WTC11 (cell line): ENCODE data around the gene TPX2. TPM values are rescaled to one million over a fixed set of nuclear protein-coding genes. Genes with fewer than 3 reads are reported as not detected.
A peak's percentile ranks its signal among the peaks of the same experiment; 100 is the strongest.

ENCODE experiments used
- ATAC-seq: fragments of 200-7000 bp; cut with Tn5 transposase; 2 replicates; pipeline ENCODE4 v1.10.0; 2021; ENCODE audit warnings: mild to moderate bottlenecking, moderate library complexity
- CTCF ChIA-PET: fragments of 300-600 bp; sonication (Branson Sonifier 250); formaldehyde crosslinking; loops from one replicate; lab custom pipeline; 2021; ENCODE audit warnings: antibody characterized with exemption; lab: Charles Lee
- POLR2A ChIA-PET: fragments of 350-600 bp; sonication (Branson Sonifier 250); formaldehyde crosslinking; loops from one replicate; lab custom pipeline; 2021; ENCODE audit warnings: antibody characterized with exemption; lab: Charles Lee
- DNase-seq: peaks from one replicate; pipeline ENCODE4 v3.0.0; 2021; ENCODE audit warnings: low spot score
- H3K27ac Mint-ChIP-seq: 2 replicates; pipeline ENCODE4 v1.8.0; 2021; ENCODE audit warnings: mixed read lengths
- H3K27me3 Mint-ChIP-seq: 2 replicates; pipeline ENCODE4 v1.8.0; 2021; ENCODE audit warnings: low read depth, mild to moderate bottlenecking, moderate library complexity, mixed read lengths
- H3K36me3 Mint-ChIP-seq: 2 replicates; pipeline ENCODE4 v1.8.0; 2021; ENCODE audit warnings: mixed read lengths
- H3K4me1 Mint-ChIP-seq: 2 replicates; pipeline ENCODE4 v1.8.0; 2022; ENCODE audit warnings: mixed read lengths
- H3K4me3 Mint-ChIP-seq: 2 replicates; pipeline ENCODE4 v1.8.0; 2021; ENCODE audit warnings: mild to moderate bottlenecking, moderate library complexity, mixed read lengths
- H3K9me3 Mint-ChIP-seq: 2 replicates; pipeline ENCODE4 v1.8.0; 2021; ENCODE audit warnings: mixed read lengths
- AR ChIP-seq: fragments of 250-450 bp; sonication (Bioruptor Pico); IDR thresholded peaks from 2 replicates; pipeline ENCODE4 v1.9.0; 2021; ENCODE audit warnings: mild to moderate bottlenecking
- FOXP4 ChIP-seq: sonication (generic); formaldehyde crosslinking; IDR thresholded peaks from 2 replicates; pipeline ENCODE4 v1.8.0; 2022; ENCODE audit warnings: mild to moderate bottlenecking, missing genetic modification reagents
- GTF2I ChIP-seq: fragments of 250-450 bp; sonication (Bioruptor Pico); conservative IDR thresholded peaks from 2 replicates; pipeline ENCODE4 v1.4.0; 2021; ENCODE audit warnings: mild to moderate bottlenecking
- JAZF1 ChIP-seq: fragments of 250-450 bp; sonication (Bioruptor Pico); IDR thresholded peaks from 2 replicates; pipeline ENCODE4 v1.9.0; 2021; ENCODE audit warnings: moderate library complexity, mild to moderate bottlenecking, inconsistent platforms
- NFATC4 ChIP-seq: fragments of 250-450 bp; sonication (Bioruptor Pico); IDR thresholded peaks from 2 replicates; pipeline ENCODE4 v1.9.0; 2021; ENCODE audit warnings: mild to moderate bottlenecking
- NFYB ChIP-seq: sonication (generic); formaldehyde crosslinking; conservative IDR thresholded peaks from 2 replicates; pipeline ENCODE4 v1.8.0; 2022; ENCODE audit warnings: low read depth, missing genetic modification reagents
- NR1H2 ChIP-seq: sonication (generic); formaldehyde crosslinking; IDR thresholded peaks from 2 replicates; pipeline ENCODE4 v1.9.0; 2021; ENCODE audit warnings: mild to moderate bottlenecking, moderate library complexity, missing genetic modification reagents
- NR3C1 ChIP-seq: sonication (generic); formaldehyde crosslinking; conservative IDR thresholded peaks from 2 replicates; pipeline ENCODE4 v1.8.1; 2023; ENCODE audit warnings: low read depth, mild to moderate bottlenecking, missing genetic modification reagents
- RELA ChIP-seq: sonication (generic); formaldehyde crosslinking; IDR thresholded peaks from 2 replicates; pipeline ENCODE4 v1.8.1; 2022; ENCODE audit warnings: missing genetic modification reagents, mild to moderate bottlenecking, borderline replicate concordance
- TEAD4 ChIP-seq: sonication (generic); formaldehyde crosslinking; IDR thresholded peaks from 2 replicates; pipeline ENCODE4 v1.8.0; 2022; ENCODE audit warnings: mild to moderate bottlenecking, missing genetic modification reagents
- USF2 ChIP-seq: sonication (generic); formaldehyde crosslinking; IDR thresholded peaks from 2 replicates; pipeline ENCODE4 v1.8.1; 2023; ENCODE audit warnings: mild to moderate bottlenecking, missing genetic modification reagents, moderate library complexity
- ZMAT4 ChIP-seq: fragments of 250-450 bp; sonication (Bioruptor Pico); IDR thresholded peaks from 2 replicates; pipeline ENCODE4 v1.9.0; 2021; ENCODE audit warnings: mild to moderate bottlenecking
- ZNF121 ChIP-seq: sonication (generic); formaldehyde crosslinking; IDR thresholded peaks from 2 replicates; pipeline ENCODE4 v1.8.0; 2023; ENCODE audit warnings: missing genetic modification reagents
- ZNF263 ChIP-seq: sonication (generic); formaldehyde crosslinking; IDR thresholded peaks from 2 replicates; pipeline ENCODE4 v1.8.1; 2022; ENCODE audit warnings: low read depth, mild to moderate bottlenecking, moderate library complexity, missing genetic modification reagents
- total RNA-seq: library from RNA; stranded (reverse); gene quantifications from 3 replicates; pipeline ENCODE4 v1.2.3, GENCODE V29; 2021
- TF ChIP-seq, protein P1 (sequence below): fragments of 200-600 bp; IDR thresholded peaks from 2 replicates; pipeline ENCODE4 v1.8.0; 2022; ENCODE audit warnings: antibody characterized with exemption
- TF ChIP-seq, protein P2 (sequence below): sonication (generic); formaldehyde crosslinking; IDR thresholded peaks from 2 replicates; pipeline ENCODE4 v1.8.0; 2023; ENCODE audit warnings: missing genetic modification reagents, mild to moderate bottlenecking, borderline replicate concordance

The TPX2 gene
- total RNA-seq, 1 experiment from 2014 or later: 123 TPM

GRCh38 chr20:31831771-31832306 lies 92.7 kb downstream of the TPX2 start (continued):
- no peak for TF ChIP-seq FOXP4 (CRISPR knock-in tag)
- TF ChIP-seq AR (CRISPR knock-in tag): no peak
- TF ChIP-seq ZNF263: no peak
- TF ChIP-seq NR1H2 (CRISPR knock-in tag): no peak
- no peak for TF ChIP-seq NFYB (CRISPR knock-in tag)

DNA sequence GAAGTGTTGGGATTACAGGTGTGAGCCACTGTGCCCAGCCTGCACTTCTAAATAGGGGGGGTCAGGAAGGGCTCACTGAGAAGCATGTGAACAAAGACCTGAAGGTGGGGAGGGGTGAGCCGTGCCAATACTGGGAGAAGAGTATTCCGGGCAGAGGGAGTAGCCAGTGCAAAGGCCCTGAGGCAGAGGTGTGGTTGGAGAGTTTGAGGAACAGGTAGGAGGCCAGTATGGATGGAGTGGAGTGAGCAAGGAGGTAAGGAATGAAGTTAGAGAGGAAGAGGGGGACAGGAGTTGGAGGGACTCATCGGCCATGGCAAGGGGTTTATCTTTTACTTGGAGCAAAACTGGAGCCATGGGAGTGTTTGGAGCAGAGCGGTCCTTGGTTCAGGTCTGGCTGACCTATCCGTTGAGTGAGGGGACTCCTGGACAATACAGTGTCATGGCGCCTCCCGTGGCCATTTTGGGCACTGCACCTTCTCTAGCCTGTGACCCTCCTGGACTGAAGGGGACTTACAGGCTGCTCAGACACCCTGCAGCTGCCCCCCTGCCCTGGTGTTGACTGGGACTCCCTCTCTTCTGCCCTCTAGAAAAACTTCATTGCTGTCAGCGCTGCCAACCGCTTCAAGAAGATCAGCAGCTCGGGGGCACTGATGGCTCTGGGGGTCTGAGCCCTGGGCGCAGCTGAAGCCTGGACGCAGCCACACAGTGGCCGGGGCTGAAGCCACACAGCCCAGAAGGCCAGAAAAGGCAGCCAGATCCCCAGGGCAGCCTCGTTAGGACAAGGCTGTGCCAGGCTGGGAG lies 94.2 kb downstream of the TPX2 start:
- DNase-seq: peak; percentile 98
- no peaks in the 10 kb centered on the region for H3K36me3 Mint-ChIP-seq
- TF ChIP-seq TEAD4 (CRISPR knock-in tag): no peak
- TF ChIP-seq, protein P1, sequence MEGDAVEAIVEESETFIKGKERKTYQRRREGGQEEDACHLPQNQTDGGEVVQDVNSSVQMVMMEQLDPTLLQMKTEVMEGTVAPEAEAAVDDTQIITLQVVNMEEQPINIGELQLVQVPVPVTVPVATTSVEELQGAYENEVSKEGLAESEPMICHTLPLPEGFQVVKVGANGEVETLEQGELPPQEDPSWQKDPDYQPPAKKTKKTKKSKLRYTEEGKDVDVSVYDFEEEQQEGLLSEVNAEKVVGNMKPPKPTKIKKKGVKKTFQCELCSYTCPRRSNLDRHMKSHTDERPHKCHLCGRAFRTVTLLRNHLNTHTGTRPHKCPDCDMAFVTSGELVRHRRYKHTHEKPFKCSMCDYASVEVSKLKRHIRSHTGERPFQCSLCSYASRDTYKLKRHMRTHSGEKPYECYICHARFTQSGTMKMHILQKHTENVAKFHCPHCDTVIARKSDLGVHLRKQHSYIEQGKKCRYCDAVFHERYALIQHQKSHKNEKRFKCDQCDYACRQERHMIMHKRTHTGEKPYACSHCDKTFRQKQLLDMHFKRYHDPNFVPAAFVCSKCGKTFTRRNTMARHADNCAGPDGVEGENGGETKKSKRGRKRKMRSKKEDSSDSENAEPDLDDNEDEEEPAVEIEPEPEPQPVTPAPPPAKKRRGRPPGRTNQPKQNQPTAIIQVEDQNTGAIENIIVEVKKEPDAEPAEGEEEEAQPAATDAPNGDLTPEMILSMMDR: peak; percentile 98
- 0 out of 2 replicates have a peak, but pooled peaks have one; percentile 22 for TF ChIP-seq ZMAT4 (CRISPR knock-in tag)
- peak; percentile 97 for TF ChIP-seq GTF2I (CRISPR knock-in tag)
- 0 out of 2 replicates have a peak, but pooled peaks cover 8% of the 10 kb centered on the region for H3K4me1 Mint-ChIP-seq
- no peaks in the 10 kb centered on the region for H3K27me3 Mint-ChIP-seq
- no peak overlapping the region for H3K27ac Mint-ChIP-seq
- CTCF ChIA-PET: interaction anchor here (0.6 to 5.7 kb wide), 23 partner anchors 9 to 303 kb away, joined by 3 to 70 read pairs (median 4); partner anchors contain the start of genes FOXS1 and PDRG1
- no peaks in the 10 kb centered on the region for H3K9me3 Mint-ChIP-seq
- no peak overlapping the region for H3K4me3 Mint-ChIP-seq
- POLR2A ChIA-PET: no interaction called here
- ATAC-seq: peak; percentile 92

DNA sequence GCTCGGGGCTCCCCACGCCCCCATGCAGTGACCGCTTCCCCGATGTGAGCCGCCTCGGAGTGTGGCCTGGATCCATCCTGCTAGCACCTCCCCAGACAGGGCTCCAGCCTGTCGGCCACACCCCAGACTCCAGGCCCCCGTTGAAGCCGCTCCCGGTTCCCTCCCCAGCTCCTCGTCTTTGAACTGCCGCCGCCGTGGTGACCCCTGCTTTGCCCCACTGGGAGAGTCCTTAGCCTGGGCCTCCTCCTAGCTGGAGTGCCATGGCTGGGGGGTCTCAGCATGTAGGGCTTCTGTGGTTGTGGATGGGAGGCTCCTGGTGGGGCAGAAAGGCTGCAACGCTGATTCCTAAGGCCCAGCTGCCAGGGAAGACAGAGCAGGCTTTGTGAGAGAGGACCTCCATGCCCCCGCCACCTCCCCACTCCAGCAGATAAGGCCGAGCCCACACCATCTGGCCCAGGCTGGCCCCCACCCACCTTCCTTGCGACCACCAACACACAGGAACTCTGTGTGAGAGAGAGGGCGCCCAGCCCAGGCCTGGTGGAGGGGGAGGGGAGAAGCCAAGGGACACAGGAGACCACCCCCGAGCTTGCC lies 94.9 kb downstream of the TPX2 start:
- no peaks in the 10 kb centered on the region for H3K36me3 Mint-ChIP-seq
- no peak overlapping the region for H3K4me3 Mint-ChIP-seq
- no peaks in the 10 kb centered on the region for H3K9me3 Mint-ChIP-seq
- H3K4me1 Mint-ChIP-seq: 0 out of 2 replicates have a peak, but pooled peaks cover 8% of the 10 kb centered on the region
- CTCF ChIA-PET: interaction anchor here (0.5 to 5.7 kb wide), 27 partner anchors 8 to 588 kb away, joined by 3 to 70 read pairs (median 4); partner anchors contain the start of genes FOXS1 and PDRG1
- no peak overlapping the region for H3K27ac Mint-ChIP-seq
- H3K27me3 Mint-ChIP-seq: no peaks in the 10 kb centered on the region
- POLR2A ChIA-PET: no interaction called here
- no peak for DNase-seq
- no peak for TF ChIP-seq USF2 (CRISPR knock-in tag)
- TF ChIP-seq ZNF121 (CRISPR knock-in tag): no peak
- no peak for TF ChIP-seq NR3C1
- no peak for TF ChIP-seq JAZF1 (CRISPR knock-in tag)
- TF ChIP-seq, protein P2, sequence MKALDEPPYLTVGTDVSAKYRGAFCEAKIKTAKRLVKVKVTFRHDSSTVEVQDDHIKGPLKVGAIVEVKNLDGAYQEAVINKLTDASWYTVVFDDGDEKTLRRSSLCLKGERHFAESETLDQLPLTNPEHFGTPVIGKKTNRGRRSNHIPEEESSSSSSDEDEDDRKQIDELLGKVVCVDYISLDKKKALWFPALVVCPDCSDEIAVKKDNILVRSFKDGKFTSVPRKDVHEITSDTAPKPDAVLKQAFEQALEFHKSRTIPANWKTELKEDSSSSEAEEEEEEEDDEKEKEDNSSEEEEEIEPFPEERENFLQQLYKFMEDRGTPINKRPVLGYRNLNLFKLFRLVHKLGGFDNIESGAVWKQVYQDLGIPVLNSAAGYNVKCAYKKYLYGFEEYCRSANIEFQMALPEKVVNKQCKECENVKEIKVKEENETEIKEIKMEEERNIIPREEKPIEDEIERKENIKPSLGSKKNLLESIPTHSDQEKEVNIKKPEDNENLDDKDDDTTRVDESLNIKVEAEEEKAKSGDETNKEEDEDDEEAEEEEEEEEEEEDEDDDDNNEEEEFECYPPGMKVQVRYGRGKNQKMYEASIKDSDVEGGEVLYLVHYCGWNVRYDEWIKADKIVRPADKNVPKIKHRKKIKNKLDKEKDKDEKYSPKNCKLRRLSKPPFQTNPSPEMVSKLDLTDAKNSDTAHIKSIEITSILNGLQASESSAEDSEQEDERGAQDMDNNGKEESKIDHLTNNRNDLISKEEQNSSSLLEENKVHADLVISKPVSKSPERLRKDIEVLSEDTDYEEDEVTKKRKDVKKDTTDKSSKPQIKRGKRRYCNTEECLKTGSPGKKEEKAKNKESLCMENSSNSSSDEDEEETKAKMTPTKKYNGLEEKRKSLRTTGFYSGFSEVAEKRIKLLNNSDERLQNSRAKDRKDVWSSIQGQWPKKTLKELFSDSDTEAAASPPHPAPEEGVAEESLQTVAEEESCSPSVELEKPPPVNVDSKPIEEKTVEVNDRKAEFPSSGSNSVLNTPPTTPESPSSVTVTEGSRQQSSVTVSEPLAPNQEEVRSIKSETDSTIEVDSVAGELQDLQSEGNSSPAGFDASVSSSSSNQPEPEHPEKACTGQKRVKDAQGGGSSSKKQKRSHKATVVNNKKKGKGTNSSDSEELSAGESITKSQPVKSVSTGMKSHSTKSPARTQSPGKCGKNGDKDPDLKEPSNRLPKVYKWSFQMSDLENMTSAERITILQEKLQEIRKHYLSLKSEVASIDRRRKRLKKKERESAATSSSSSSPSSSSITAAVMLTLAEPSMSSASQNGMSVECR: no peak
- no peak for TF ChIP-seq NFATC4 (CRISPR knock-in tag)
- TF ChIP-seq RELA: no peak
- peak; percentile 6; the same call in 1 of the 2 replicates for ATAC-seq
